GM21528 (cell line): ENCODE data around the gene ATP8A2.
"Not testable (repeated sequence)": the region's sequence is repeated elsewhere in the genome, so short reads cannot be mapped to it uniquely, and the experiment has no call there.

Experiments used
- ATAC-seq: cut with Tn5 transposase; IDR thresholded peaks from one replicate; pipeline ENCODE4 v1.9.1; 2021; ENCODE audit warnings: mild to moderate bottlenecking, moderate library complexity; ENCODE audit not compliant: unreplicated experiment, low FRiP score

Gene ATP8A2

DNA sequence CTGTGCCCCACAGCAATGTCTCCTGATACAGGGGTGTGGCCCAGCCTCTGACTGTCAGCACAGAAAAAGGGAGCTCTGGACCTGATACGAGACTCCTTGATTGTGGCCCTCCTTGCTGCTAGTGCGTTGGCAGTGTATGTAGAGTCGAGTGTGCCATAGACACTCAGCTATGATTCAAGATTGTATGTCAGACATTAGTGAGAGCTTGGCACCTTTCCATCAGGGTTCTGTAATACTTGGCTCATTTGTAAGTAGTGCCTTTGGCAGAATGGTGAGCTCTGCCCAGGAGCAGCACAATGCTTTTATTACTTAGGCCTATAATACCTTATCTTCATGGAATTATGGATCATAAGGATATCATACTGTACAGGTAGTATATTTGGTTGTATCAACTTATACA lies 83.4 kb downstream of the ATP8A2 start:
- no peak for ATAC-seq

DNA sequence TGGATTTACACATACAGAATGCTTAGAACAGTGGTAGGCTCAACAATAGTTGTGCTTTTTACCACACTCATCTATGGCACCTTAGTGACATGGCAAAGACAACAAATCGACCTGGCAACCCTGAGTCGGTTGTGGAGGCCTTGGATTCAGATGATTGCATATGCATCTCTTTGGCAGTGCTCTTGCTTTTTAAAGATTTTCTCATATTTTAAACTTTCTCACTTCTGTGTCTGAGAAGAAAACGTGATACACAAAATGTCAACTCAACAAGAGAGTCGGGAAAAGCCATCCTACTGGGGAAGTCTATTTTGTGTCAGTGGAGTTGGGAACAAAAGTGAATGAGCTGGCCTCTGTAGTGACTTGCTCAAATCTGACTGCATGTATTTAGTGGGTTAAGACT lies 85.8 kb downstream of the ATP8A2 start:
- no peak for ATAC-seq

DNA sequence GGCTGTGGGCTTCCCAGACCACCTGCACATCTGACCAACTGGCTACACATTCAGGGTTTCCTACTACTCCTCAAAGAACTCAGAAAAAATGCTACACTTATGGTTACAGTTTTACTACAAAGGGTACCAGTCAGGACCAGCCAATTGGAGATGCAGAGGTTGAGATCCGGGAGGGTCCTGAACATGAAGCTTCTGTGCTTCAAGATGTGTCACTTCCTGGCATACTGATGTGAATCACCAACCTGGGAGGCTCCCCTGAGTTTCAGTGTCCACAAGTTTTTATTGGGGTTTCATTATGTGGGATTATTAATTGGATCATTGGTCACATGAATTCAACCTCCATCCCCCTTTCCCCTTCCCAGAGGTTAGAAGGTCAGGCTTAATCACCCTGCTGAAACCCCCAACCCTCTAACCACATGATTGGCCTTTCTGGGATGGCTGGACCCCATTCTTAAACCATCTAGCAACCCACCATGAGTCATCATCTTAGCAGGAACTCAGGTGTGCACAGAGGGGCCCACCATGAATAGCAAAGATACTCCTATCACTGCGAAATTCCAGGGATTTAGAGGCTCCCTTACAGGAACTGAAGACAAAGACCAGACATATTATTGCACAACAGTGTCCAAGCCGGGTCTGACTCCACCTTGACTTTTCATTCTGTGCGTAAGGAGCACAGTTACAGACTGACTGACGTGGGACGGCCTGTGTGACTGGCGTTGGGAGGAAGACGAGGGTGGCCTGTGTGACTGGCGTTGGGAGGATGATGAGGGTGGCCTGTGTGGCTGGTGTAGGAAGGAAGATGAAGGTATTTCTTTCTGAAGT lies 90.7 kb downstream of the ATP8A2 start:
- ATAC-seq = no peak

DNA sequence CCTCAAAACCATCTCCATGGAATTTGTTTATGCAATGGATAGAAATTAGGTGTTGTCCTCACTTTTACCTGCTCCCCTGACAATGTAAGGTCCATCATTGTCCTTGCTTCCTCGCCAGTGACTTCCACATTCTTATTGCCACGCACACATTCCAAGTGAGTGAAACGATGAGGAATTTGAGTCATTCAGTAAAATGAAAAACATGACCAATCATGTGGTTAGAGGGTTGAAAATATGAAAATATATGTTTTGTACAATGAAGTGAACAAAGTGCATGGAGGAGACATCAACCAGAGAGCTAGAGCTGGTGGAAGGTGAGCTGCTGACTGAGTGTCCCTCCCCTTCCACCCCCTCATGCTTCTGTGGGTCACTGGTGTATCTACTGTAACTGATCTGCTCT lies 91.7 kb downstream of the ATP8A2 start:
- ATAC-seq = no peak

DNA sequence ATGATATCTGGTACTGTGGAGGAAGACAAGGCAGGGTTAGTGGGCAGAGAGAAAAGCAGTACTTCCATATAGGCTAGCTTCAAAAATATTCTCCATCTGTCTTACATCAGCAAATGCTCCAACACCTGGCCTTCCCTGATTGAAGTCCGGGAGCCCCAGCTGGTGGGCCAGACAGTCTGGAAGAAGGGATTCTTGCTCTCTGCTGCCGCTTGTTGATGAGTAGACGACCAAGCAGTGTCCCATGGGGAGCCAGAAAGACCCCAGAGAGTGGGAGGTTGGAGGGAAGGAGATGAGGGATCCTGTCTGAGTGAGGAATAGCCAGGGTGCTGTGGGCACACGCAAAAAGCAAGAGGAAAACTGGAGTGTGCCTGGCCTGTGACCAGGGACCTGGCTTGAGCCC lies 95.1 kb downstream of the ATP8A2 start:
- no peak for ATAC-seq

DNA sequence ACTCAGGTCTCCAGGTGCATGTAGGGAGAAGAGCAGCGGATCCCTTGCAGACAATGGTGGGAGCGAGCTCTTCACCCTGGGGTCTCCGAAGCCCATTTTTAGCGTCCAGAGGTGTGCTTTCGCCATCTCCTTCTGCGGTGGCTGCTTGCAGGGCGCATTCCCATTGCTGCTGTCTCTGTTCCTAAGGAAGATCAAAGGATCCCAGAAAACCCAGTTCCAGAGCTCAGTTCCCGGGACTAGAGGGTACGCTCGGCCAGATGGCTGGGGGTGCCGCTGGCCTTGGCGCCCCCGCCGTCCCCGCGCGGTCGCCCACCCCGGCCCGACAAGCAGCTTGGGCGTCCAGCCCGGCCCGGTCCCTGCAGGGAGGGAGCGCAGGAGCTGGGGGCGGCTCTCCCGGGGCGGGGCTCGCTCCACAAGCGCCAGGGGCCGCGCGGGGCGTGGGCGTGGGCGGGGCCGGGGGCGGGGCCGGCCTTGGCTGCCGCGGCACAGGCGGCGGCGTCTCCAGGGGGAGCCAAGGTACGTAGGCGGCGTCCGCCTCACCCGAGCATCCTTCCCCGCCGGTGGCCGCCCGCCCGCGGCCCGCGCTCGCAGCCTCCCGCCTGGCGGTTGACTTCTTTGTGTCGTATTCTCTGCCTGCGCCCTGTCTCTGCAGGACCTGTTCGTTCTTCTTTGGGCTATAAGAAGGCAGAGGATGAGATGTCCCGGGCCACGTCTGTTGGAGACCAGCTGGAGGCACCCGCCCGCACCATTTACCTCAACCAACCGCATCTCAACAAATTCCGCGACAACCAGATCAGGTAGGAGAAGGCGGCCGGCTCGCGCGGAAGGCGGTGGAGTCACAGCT lies 96.8 kb downstream of the ATP8A2 start:
- no peak for ATAC-seq

DNA sequence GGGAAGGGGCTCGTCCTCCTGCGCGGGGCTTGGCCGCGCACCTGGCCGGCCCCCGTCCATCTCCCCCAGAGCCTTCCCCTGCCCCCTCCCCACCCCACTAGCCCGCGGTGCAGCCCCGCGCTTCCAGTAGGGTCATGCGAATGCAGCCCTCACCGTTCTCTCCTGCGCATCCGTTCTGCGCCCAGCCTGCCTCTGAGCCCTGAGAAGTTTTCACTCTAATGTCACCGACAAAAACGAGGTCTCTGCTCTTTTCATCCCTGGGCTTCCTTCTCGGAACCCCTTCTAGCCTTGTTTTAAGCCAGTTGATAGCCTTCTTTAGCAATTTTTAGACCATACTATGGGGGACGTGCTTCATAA lies 97.4 kb downstream of the ATP8A2 start:
- no peak for ATAC-seq

DNA sequence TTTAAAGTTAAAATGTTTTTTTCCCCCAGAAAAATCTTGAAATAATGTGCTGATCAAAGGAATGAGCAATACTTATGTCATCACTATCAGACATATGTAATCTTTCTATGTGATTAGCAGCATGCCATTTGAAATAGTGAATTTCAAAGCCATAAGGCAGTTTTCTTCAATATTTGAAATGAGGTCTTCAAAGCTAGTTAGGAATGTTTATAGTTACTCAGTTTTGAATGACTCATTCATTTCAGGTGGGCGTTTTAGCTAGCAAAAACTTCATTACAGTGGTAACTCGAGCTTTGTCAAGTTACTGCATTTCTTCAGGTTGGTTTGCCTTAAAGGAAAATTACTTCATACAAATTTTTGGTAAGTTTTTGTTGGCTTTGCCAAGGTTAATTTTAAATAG lies 102.1 kb downstream of the ATP8A2 start:
- ATAC-seq = no peak

DNA sequence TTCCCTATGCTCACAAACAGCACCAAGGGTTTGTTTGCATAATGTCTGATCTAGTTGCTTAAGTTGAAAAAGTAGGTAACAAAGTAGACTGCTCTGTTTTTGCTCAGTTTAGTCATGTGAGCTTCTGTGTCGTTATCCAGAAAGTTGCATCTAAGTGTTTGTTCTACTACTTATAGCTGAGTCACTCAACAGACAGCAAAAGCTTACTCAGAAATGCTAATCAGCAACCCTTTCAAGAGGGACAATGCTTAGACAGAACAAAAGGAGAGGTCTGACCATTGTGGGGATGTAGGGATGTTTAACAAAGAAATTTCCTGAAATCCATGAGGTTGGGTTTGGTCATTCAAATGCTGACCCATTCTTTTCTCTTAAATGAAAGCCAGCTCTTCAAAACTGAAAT lies 106.4 kb downstream of the ATP8A2 start:
- no peak for ATAC-seq

DNA sequence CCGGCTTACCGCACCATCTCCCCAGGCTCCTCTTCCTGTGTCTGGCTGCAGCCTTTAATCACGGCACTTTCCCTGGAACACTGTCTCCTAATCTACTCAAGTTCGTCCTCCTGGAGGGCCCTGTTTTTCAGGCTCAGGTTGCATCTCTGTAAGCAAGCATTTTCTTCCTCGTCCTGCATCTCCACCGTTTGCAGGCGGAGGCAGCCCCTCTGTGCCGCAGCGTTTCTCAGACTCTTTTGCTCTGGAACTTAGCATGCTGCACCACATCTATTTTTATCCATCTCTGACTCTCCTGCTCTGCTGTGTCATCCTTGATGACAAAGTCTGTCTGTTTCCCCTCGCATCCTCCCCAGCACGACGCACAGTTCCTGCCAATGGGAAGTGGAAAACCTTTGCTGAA lies 117.5 kb downstream of the ATP8A2 start:
- ATAC-seq = no peak

DNA sequence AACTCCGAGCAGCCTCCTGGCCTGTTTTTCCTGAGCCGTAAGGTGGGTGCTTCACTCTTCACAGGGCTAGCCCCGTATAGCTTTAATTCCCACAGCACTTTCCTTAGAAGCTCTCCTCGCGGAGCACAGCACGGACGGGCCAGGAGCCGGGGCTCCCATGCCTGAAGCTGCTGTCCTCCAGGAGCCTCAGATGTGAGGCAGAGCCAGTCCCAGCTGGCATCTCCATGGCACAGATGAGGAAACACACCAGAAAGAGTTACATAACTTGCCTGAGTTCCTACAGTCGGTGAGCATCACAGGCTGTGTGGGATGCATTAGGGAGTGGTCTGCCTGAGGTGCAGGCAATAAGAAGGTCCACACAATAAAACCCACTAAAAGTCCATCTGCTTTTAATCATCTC lies 118.5 kb downstream of the ATP8A2 start:
- no peak for ATAC-seq

DNA sequence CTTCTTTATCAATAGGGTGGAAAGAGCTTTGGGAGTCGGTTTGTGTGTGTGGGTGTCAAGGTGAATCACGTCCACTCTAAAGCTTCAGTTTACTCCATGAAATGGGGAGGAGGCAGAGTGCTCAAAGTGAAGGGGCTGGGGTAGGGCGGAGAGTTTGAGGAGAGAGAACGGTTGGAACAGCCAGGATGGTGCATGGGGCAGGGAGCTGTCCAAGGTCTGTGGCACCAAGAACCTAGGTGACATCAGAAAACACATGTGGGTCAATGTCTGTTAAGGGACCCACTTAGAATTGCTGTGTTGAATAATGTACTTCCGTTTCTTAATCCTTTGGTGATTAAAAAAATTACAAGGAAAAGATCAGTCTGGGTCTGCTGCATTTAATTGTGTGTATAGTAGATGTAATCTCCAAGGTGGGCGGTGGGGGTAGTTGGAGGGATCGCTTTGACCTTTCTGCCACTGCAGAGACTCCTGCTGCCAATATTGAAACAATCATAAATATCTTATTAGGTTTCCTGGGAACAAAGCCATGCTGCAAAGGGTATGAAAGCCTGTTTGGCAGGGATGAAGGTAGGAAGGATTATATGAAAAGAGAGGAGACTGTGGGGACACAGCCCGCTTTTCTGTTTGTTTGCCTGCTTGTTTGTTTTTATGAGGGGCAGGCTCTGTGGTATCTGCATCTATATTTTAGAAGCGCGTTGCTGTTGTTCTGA lies 122.3 kb downstream of the ATP8A2 start:
- ATAC-seq = no peak

DNA sequence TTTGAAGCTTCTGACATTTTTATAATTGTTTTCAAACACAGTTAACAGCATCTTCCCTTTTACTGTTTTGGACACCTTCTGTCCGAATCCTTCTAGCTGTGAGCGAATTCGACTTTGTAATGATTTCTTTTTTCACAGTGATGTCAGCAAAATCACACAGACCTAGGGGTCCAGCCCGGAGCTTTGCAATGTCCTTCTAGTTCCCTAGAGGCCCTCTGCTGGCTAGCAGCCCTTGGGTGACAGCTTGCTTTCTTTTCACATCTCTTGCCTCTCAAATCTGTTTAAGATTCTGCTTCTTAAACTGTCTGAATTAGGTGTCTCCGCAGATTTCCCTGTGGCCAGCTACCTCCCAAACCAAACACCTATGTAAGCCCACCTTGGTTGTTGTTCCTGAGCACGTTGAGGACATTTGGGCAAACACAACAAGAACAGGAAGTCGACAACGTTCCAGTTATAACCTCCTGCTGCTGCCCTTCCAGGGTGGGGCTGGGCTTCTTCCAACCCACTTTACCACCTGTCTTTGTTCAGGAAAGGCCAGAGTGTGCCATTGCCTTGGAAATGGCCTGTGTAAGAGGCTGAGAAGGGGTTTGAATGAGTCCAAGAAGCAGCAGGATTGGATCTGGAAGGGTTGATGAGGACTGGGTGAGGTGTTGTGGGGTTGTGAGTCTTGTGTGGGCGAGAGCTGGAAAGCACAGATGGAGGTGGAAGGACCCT lies 123.1 kb downstream of the ATP8A2 start:
- no peak for ATAC-seq

DNA sequence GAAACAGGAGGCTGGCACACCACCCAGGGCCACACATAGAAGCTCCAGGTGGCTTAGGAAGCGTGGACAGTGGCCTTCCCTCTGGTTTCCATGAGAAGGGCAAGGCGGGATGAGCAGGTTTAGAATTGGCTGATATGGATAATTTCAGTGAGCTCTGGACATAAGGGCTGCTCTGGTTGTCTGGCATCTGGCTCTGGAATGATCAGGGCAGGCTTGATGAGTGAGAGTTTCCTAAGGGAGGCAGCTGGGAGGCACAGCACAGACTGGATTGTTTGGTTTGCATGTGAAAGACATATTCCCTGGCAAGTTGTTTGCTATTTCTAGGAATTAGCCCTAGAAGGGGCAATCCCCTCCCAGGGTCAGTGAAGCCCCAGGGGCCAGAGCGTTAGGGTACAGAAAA lies 129.5 kb downstream of the ATP8A2 start:
- no peak for ATAC-seq

DNA sequence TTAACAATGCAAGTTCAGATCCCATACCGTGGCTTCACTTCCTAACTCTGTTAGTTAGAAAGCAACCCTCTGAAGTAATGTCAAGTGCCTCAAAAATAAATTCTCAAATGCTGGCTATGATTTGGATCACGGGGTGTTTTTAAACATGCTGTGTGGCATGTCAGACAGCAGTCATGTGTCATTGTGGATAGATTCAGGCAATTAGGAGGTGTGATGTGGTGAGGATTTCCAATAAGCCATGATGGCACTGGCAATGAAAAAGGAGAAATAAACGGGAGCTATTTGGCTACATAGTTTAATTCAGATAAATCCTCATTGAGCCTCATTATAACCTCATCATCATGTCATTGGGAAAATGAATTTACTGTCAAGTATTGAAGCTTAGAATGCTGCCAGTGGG lies 130.3 kb downstream of the ATP8A2 start:
- ATAC-seq = no peak

DNA sequence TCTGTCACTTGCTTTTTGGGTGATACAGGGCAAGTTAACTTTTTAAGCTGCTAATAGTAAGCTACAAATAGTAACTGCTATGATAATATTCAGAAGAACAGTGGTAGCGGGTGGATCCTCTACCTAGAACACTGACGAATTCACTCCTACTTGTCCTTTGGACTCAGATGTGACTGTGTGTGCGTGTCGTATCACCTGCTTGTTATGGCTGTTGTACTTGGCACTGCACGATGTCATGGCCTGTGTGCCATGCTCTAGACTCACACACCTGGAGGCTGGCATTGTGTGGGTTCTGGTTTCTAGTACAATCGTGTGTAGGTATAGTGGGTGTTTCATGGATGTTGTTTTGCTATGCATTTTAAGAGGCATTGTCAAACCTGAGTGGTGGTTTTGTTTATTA lies 130.8 kb downstream of the ATP8A2 start:
- ATAC-seq = no peak

DNA sequence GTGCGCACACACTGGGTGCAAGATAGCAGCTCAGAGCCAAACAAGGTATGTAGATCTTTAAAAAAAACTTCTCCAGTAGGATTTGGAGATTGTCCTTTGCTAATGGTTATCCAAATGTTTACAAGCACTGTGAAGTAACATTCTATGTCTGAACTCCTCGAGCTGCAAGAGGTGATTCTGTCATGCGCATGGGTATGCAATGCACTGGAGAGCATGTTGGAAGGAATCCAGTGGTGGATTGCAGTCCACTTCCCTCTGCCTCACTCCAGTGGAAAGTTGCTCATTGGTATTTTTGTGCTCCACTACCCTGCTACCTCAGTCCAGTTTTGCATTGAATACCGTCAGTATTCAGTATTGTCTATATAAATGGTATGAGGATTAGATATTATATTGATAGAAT lies 132.1 kb downstream of the ATP8A2 start:
- no peak for ATAC-seq

DNA sequence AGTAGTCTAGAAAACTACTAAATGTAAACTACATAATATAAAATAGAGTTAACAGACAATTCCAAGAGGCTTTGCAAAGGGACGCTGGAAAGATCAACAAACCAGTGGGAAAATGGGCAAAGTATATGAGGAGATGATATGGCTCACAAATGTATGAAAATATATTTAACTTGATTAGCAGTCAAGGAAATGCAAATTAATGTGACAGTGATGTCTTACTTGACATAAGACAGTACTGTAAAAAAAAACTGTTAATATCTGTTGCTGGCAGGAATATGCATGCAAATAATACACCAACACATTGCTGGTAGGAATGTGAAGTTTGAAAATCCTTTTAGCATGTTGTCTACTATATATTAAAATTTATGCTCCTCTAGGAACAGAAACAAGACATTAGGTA lies 136.1 kb downstream of the ATP8A2 start:
- no peak for ATAC-seq

DNA sequence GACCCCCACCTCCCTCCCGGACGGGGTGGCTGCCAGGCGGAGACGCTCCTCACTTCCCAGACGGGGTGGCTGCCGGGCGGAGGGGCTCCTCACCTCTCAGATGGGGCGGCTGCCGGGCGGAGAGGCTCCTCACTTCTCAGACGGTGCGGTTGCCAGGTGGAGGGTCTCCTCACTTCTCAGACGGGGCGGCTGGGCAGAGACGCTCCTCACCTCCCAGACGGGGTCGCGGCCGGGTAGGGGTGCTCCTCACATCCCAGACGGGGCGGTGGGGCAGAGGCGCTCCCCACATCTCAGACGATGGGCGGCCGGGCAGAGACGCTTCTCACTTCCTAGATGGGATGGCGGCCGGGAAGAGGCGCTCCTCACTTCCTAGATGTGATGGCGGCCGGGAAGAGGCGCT lies 141.3 kb downstream of the ATP8A2 start:
- not testable (repeated sequence) for ATAC-seq

DNA sequence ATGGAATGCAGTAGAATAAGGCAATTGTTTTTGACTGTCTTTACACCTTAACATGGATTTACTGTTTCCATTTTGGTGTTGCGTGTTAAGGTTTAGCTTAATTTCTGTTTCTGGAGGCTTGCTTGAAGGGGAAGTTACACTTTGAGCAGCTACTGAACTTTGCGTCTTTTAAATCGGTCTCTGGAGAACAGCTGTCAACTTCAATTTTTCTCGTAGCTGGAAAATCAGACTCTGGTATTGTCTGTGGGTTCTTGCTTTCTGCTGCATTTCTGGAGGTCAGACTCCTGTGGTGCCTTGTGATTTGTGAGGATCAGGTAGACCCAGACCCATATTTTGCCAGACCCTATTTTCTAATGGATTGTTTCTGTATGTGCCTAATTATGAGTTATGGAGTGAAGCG lies 146.7 kb downstream of the ATP8A2 start:
- no peak for ATAC-seq

DNA sequence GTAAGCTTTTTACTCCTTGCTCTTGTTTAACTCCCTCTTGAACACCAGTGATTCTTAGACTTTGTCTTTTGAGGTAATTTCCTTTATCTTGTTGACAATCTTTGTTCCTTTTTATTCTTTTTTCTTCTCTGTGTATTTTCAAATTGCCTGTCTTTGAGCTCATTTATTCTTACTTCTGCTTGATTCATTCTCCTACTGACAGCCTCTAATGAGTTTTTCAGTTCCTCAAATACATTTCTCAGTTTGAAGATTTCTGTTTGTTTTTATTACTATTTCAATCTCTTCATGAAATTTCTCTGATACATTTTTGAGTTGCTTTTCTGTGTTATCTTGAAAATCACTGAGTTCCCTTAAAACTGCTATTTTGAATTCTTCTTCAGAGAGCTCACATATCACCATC lies 154.1 kb downstream of the ATP8A2 start:
- no peak for ATAC-seq
